ENCODE results near the gene FIBCD1. TPM values are rescaled to one million over a fixed set of nuclear protein-coding genes. Genes with fewer than 3 reads are reported as not detected.
"Not testable (repeated sequence)": the region's sequence is repeated elsewhere in the genome, so short reads cannot be mapped to it uniquely, and the experiment has no call there.

Gene FIBCD1
- total and polyA plus RNA-seq, 9 donors: 0.04 to 0.13 (median 0.08) TPM; not detected in 5

DNA sequence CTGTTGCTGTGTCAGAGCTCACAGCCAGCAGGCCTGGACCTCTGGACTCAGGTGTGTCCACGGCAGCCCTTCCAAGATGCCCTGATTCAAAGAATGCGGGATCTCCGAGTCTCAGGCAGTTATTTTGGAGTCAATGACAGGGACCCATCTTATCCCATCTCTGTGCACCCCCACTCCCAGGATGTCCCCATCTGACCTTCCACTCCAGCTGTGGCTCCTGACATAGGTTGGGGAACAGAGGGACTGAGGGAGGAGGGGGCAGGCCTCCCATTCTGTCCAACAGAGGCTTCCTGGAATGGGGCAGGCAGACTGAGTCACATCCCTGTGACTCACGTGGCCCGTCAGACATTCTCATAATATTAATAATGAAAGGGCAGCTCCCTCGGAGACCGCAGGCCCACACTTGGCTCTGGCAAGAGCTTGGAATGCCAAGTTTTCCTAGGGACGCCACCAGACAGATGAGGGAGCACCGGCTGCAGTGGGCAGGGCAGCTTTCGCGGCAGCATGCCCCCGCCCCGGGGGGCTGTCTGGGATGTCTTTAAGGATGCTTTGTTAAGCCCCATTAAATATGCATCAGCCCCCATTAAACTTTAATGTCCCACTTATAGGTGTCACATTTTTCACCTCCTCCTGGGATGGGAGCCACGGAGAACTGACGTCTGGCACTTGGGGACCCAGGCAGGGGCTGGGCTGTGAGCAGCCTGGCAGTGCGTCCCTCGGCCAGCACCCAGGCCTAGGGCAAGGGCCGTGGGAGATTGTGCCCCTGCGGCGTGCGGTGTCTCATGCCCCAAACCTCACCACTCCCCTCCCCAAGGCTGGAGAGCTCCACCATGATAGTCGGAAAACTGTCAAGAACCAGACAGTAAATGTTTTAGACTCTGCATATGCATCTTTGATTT is 23.6 kb upstream of the FIBCD1 start:
- H3K4me3 ChIP-seq (ENCODE audit: low read length): no peak overlapping the region
- 59% methylated on average over 12 of the region's 22 CpGs for WGBS (ENCODE audit: insufficient coverage)
- H3K27me3 ChIP-seq (ENCODE audit: control insufficient read depth, insufficient read depth, low read length): peaks cover 11% of the 10 kb centered on the region
- H3K4me1 ChIP-seq (ENCODE audit: control insufficient read depth, insufficient read depth, low read length): peaks cover under 1% of the 10 kb centered on the region
- no peak for DNase-seq
- H3K9me3 ChIP-seq (replicated peaks; ENCODE audit: control insufficient read depth, low read depth, low read length): peaks cover 3% of the 10 kb centered on the region
- H3K36me3 ChIP-seq (ENCODE audit: control insufficient read depth, insufficient read depth, low read length): no peaks in the 10 kb centered on the region
- no peak overlapping the region for H3K27ac ChIP-seq (ENCODE audit: low read length)

DNA sequence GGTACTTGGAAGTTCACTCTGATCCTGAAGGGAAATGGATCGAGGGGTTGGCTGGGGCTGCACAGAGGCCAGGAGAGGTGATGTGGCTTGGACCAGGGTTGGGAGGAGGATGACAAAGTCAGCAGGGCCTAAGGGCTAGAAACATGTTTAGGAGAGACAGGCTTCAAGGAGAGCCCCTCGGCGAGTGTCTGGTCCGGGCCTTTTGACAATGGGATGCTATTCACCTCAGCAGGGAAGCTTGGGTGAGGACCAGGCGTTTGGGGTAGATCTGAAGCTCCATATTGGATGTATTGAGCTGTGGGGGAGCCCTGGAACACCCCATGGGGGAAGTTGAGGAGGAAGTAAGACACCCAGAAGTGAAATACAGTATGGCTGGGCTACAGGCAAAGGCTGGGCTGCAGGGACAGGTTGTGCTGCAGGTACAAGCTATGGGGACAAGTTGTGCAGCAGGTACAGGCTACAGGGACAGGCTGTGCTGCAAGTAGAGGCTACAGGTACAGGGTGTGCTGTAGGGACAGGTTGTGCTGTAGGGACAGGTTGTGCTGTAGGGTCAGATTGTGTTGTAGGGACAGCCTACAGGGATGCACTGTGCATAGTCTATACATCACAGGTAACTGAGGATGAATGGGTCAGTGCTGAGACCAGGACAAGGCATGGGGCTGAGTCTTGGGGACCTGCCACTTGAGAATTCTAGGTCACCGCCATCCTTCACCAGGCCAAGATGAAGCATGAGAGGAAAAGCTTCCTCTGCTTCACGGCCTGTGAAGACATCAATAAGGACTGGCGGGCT is 22.7 kb upstream of the FIBCD1 start:
- Histone ChIP-seq H3K4me3 (ENCODE audit: low read length) (no peak overlapping the region), H3K4me1 (ENCODE audit: control insufficient read depth, insufficient read depth, low read length) (peaks cover 10% of the 10 kb centered on the region), H3K27ac (ENCODE audit: low read length) (no peak overlapping the region), H3K9me3 (replicated peaks; ENCODE audit: control insufficient read depth, low read depth, low read length) (peaks cover 3% of the 10 kb centered on the region), H3K36me3 (ENCODE audit: control insufficient read depth, insufficient read depth, low read length) (no peaks in the 10 kb centered on the region), H3K27me3 (ENCODE audit: control insufficient read depth, insufficient read depth, low read length) (peaks cover 14% of the 10 kb centered on the region)
- 84% methylated on average over 8 of the region's 8 CpGs for WGBS (ENCODE audit: insufficient coverage)
- DNase-seq: no peak

DNA sequence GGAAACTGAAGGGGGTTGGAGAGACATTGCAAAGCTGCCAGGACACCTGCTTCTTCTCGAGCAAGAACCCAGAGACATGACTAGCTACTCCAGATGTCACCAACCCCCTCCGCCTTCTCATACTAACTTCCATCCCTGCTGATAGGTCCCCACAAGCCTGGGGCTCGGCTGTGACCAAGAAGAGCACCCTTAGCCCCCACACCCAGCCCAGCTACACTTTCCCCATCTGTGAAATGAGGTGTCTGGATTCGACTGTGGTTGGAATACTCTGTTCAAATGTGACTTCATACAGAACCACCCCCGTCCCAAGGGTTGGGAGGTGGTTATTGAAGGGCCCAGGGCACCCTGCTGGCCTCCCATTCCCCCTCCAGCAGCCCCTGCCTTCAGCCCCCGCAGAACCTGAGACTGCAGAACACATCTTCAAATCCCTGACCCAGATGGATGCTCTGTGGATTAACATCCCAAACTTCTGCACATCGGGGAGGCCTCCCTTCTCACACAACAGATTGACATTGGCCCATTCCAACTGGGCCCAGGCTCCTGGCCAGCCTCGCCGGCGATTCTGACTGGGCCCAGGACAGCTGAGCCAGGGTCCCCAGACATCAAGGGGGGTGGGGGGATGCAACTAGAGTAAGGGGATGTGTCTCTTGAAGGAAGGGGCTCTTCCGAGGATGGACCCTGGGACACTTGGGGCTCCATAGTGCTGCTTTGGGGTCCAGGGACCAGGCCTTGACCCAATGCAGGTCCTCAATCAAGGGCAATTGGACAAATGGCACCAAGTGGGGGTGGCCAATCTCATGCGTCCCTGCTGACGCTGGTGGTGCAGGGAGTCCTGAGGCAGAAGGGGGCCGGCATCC is 21.7 kb upstream of the FIBCD1 start:
- DNase-seq: no peak
- Histone ChIP-seq H3K4me1 (ENCODE audit: control insufficient read depth, insufficient read depth, low read length) (peaks cover 10% of the 10 kb centered on the region), H3K27ac (ENCODE audit: low read length) (no peak overlapping the region), H3K27me3 (ENCODE audit: control insufficient read depth, insufficient read depth, low read length) (peaks cover 17% of the 10 kb centered on the region), H3K4me3 (ENCODE audit: low read length) (no peak overlapping the region), H3K36me3 (ENCODE audit: control insufficient read depth, insufficient read depth, low read length) (no peaks in the 10 kb centered on the region), H3K9me3 (replicated peaks; ENCODE audit: control insufficient read depth, low read depth, low read length) (peaks cover 3% of the 10 kb centered on the region)
- 86% methylated on average over 9 of the region's 14 CpGs for WGBS (ENCODE audit: insufficient coverage)

DNA sequence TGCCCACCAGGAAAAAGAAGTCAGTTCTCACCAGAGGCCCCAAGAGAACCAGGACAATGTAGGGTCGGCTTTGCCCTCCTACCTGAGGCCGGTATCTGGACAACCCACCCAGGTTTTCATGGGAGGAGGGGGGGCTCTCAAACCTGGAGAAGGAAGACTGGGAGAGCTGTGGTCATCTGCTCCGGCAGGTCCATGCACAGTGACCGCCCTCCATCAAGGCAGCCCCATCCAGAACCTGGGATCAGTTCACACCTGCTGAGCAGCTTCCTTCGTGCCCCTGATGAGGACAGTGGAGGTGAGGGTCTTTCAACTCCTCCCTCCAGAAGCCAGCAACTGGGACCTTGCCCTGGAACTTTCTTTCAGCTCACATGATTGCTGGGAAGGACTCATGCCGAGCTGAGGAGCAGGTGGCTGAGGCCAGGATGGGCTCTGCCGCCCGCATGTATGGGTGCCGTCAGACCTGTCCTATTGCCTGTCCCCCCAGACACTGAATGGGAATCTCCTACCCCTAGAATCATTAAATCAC is 20.8 kb upstream of the FIBCD1 start:
- Histone ChIP-seq H3K4me3 (ENCODE audit: low read length) (no peak overlapping the region), H3K9me3 (replicated peaks; ENCODE audit: control insufficient read depth, low read depth, low read length) (peaks cover 3% of the 10 kb centered on the region), H3K4me1 (ENCODE audit: control insufficient read depth, insufficient read depth, low read length) (peaks cover 10% of the 10 kb centered on the region), H3K27ac (ENCODE audit: low read length) (no peak overlapping the region), H3K36me3 (ENCODE audit: control insufficient read depth, insufficient read depth, low read length) (no peaks in the 10 kb centered on the region), H3K27me3 (ENCODE audit: control insufficient read depth, insufficient read depth, low read length) (peaks cover 19% of the 10 kb centered on the region)
- WGBS (ENCODE audit: insufficient coverage): 88% methylated on average over 5 of the region's 9 CpGs
- no peak for DNase-seq

DNA sequence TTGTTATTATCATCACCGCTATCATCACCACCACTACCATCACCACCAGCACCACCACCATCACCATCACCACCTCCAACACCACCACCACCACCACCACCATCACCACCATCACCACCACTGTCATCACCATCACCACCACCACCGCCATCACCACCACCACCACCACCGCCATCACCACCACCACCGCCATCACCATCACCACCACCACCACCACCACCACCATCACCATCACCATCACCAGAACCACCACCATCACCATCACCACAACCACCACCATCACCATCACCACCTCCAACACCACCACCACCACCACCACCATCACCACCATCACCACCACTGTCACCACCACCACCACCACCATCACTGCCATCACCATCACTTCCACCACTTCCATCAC is 19.5 kb upstream of the FIBCD1 start:
- H3K9me3 ChIP-seq (replicated peaks; ENCODE audit: control insufficient read depth, low read depth, low read length); H3K36me3 ChIP-seq (ENCODE audit: control insufficient read depth, insufficient read depth, low read length); H3K4me3 ChIP-seq (ENCODE audit: low read length); H3K27ac ChIP-seq (ENCODE audit: low read length); DNase-seq: not testable (repeated sequence)
- 66% methylated on average over 4 of the region's 4 CpGs for WGBS (ENCODE audit: insufficient coverage)
- Histone ChIP-seq H3K27me3 (ENCODE audit: control insufficient read depth, insufficient read depth, low read length) (peaks cover 26% of the 10 kb centered on the region), H3K4me1 (ENCODE audit: control insufficient read depth, insufficient read depth, low read length) (peaks cover 10% of the 10 kb centered on the region)

DNA sequence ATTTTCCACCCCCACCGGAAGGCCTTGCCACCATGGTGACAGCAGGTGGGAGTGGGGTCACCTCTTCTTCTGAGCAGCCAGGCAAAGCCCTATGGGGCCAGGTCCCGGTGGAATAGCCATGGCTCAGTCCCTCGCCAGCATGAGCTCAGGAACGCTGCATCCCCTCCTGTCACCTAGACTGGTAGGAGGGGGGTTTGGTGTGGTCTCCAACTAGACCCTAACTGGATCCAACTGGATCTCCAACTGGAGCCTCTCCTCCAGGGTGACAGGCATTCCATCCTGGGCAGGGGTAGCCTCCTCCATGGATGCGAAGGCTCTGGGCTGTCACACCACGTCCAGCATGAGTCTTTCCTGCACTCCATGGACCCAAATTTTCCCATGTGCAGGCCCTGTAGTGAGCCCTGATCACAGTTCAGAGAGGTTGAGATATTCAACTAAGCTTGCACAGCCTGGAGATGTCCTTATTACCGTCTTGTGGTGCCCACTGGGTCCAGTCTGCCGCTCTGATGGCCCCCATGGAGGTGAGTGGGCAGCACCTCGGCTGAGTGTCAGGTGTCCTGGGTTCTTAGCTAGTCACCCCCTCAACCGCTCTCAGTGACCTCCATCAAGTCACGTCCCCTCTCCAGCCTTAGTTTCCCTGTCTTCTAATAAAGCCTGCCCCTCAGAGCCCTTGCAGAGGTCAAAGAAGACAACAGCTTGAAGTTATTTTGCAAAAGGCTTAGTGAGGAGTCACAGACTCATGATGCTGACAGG is 18.6 kb upstream of the FIBCD1 start:
- WGBS (ENCODE audit: insufficient coverage): 76% methylated on average over 5 of the region's 11 CpGs
- Histone ChIP-seq H3K27ac (ENCODE audit: low read length) (no peak overlapping the region), H3K36me3 (ENCODE audit: control insufficient read depth, insufficient read depth, low read length) (no peaks in the 10 kb centered on the region), H3K4me3 (ENCODE audit: low read length) (no peak overlapping the region), H3K9me3 (replicated peaks; ENCODE audit: control insufficient read depth, low read depth, low read length) (no peaks in the 10 kb centered on the region), H3K27me3 (ENCODE audit: control insufficient read depth, insufficient read depth, low read length) (peaks cover 28% of the 10 kb centered on the region), H3K4me1 (ENCODE audit: control insufficient read depth, insufficient read depth, low read length) (peaks cover 10% of the 10 kb centered on the region)
- DNase-seq: no peak

DNA sequence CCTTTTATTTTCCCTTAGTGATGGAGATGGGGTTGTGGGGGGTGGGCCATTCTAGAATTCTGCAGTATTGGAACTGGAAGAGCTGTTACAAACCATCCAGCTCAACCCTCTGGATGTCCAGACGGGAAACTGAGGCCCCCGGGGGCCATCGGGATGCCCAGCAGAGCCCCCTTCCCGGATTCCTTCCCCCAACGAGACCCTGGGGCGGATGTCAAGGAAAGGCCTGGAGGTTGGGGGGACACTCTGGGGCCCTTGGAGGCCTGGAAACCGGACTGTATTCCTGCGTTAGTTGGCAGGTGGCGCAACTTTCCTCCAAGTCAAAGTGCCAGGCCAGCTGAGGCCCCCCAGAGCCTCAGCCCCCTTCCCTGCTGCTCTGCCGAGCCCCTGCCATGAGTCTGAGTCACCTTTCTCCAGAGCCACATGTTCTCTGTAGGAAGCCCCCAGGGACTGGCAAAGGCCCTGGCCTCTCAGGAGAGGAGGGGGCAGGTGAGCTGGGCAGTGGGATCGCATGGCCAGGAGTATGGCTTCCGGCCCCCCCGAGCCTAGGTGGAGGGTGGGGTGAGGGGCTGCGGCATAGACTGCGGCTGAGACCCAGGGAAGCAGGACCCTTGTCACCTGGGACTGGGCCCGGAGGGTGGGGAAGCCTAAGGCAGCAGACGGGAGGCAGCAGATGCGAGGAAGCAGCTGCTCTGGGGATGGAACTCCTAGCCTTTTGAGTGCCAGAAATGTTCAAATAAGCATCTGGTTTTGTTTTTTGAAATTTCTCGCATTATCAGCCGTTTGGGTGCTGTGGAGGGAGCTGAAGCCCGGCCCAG is 17.8 kb upstream of the FIBCD1 start:
- Histone ChIP-seq H3K36me3 (ENCODE audit: control insufficient read depth, insufficient read depth, low read length) (no peaks in the 10 kb centered on the region), H3K4me3 (ENCODE audit: low read length) (no peak overlapping the region), H3K9me3 (replicated peaks; ENCODE audit: control insufficient read depth, low read depth, low read length) (no peaks in the 10 kb centered on the region), H3K27me3 (ENCODE audit: control insufficient read depth, insufficient read depth, low read length) (peaks cover 32% of the 10 kb centered on the region), H3K27ac (ENCODE audit: low read length) (no peak overlapping the region), H3K4me1 (ENCODE audit: control insufficient read depth, insufficient read depth, low read length) (peaks cover 10% of the 10 kb centered on the region)
- 41% methylated on average over 16 of the region's 21 CpGs for WGBS (ENCODE audit: insufficient coverage)
- peak; percentile 72 for DNase-seq

DNA sequence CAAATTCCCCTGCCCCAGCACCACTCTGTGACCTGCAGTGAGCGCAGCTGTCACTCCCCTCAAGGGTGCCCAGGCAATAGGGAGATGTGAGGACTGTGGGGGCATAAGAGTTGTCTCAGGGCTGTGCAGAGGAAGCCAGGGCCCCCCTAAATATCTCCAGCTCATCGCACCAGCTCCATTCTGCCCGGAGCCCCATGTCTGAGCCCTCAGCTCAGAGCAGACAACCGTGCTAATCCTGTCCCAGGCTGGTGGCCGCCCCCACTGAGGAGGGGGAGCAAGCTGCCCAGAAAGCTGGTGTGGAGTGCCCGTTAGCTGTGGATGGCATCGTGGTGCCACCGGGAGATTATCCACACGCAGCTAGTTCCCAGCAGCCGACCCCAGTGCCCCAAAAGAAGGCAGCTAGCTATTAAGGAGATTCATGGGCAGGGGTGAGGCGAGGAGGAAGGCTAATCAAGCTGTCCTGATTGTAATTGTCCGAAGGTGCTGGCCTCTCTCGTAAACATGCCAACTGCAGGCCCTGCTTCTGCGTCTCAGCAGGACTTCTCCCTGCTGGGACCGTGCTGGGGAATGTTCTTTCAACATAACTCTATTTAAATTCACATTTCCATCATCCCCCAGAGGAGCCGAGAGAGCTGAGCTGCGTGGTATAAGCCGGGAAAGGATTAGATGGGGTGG is 17.0 kb upstream of the FIBCD1 start:
- H3K4me1 ChIP-seq (ENCODE audit: control insufficient read depth, insufficient read depth, low read length): peaks cover 10% of the 10 kb centered on the region
- DNase-seq: no peak
- H3K36me3 ChIP-seq (ENCODE audit: control insufficient read depth, insufficient read depth, low read length): no peaks in the 10 kb centered on the region
- no peak overlapping the region for H3K27ac ChIP-seq (ENCODE audit: low read length)
- H3K9me3 ChIP-seq (replicated peaks; ENCODE audit: control insufficient read depth, low read depth, low read length): no peaks in the 10 kb centered on the region
- peaks cover 33% of the 10 kb centered on the region for H3K27me3 ChIP-seq (ENCODE audit: control insufficient read depth, insufficient read depth, low read length)
- H3K4me3 ChIP-seq (ENCODE audit: low read length): no peak overlapping the region
- WGBS (ENCODE audit: insufficient coverage): 35% methylated on average over 7 of the region's 18 CpGs

All from muscle of leg (tissue), 11 donors.